GM21786 (cell line): ENCODE data around the gene MCEE.
"Not testable (repeated sequence)": the region's sequence is repeated elsewhere in the genome, so short reads cannot be mapped to it uniquely, and the experiment has no call there.

Experiments used
- ATAC-seq: cut with Tn5 transposase; IDR thresholded peaks from one replicate; pipeline ENCODE4 v1.9.1; 2021; ENCODE audit not compliant: unreplicated experiment

MCEE gene

DNA sequence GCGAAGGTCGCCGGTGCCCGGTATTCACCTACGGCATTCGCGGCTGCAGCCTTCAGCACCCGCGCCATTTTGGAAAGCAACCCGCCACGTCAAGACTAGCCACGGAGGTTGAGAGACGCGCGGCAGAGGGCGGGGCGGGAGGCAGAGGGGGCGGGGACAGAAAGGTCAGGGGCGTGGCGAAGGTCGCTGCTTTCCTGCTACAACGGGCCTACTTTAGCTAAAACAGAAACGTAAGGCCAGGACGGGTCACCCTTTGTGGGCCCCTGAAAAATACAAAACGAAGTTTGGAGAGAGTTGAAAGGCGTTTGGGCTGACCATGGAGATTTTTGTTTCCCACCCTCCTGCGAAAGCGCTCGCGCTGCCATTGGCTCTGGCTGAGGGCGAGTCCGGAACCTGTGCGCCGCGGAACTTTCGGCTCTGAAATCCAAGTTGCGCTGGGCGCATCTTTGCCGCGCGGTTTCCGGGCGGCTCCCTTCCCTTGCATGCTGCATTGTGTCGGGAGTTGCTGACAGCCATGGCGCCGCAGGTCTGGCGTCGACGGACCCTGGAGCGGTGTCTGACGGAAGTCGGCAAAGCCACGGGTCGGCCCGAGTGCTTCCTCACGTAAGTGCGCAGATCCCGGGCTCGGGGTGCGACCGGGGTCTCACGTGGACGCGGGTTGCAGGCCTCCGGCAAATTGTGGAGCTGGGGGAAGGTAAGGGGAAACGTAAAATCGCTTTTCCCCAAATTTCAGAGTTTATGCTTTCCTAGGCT is at the start of gene MCEE, which contains the start of gene MPHOSPH10:
MCEE (minus strand) TSS at position 78 of the 753 bp plus-strand sequence; CDS start at position 68, 10 bp downstream.
MPHOSPH10 (plus strand) TSS at position 483 of the 753 bp plus-strand sequence; CDS start at position 515, 32 bp downstream.
- peak; percentile 86 for ATAC-seq

- not testable (repeated sequence) for ATAC-seq
Measured at GRCh38 chr2:71178836-71179235, 48.8 kb upstream of the MCEE start.

DNA sequence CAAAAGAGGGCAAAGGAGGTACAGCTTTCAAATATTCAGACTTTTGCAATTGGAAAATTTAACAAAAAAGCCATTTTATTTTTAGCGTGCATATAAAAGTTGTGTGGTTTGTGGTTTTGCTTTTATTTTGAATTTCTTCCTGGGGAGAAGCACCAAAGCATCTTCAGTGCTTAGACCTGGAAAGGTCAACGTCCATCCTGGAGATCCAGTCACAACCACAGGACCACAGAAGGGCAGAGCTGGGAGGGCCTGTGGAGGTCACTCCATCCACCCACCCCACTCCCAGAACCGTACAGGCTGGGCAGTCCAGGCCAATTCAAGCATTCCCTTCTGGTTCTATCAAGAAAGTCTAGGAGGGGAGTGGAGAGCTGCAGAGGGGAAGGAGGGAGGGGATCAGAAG is 44.2 kb upstream of the MCEE start:
- no peak for ATAC-seq

GRCh38 chr2:71173096-71173495 is 43.1 kb upstream of the MCEE start:
- ATAC-seq: no peak

- no peak for ATAC-seq
Measured at GRCh38 chr2:71166812-71167211, 36.8 kb upstream of the MCEE start.

- no peak for ATAC-seq
Measured at GRCh38 chr2:71157124-71157793, 27.2 kb upstream of the MCEE start.

DNA sequence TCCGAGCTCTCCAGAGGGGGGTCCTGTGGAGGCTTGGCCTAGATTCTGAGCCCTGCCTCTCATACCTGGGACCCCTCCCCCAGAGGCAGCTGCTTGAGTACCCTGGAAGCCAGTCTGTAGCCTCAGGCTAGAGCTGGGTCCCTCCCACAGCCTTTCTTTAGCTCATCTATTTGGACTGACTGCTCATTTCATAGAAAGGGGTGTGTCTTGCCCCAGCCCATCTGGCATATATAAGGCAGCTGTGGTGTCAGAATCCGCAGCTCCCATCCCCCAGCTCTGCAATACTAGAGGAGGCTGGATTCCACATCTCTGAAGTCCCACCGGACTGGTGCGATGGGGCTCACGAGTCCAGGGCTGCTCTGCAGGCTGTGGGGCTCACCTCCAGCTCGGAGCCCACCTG is 26.5 kb upstream of the MCEE start:
- no peak for ATAC-seq

DNA sequence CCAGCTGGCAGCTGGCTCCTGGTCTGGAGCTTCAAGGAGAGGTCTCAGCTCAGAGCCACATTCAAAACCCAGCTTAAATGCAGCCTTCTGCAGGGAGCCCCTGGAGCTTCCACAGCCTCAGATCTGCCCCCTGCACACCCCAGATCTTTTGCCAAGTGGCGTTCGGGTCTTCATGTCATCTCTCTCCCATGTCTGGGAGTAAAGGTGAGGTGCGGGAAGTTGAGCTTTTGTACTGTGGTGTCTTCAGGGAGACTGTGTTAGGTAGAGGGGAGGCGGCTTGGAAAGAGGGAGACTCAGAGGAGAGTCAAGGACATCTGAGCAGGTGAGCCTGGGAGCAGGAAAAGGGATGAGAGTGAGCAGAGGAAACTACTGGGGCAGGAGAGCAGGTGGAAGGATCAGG is 25.8 kb upstream of the MCEE start:
- no peak for ATAC-seq

- ATAC-seq: no peak
Measured at GRCh38 chr2:71154798-71155197, 24.8 kb upstream of the MCEE start.

GRCh38 chr2:71154279-71154678 is 24.2 kb upstream of the MCEE start:
- ATAC-seq: no peak

- no peak for ATAC-seq
Measured at GRCh38 chr2:71153585-71154224, 23.7 kb upstream of the MCEE start.

DNA sequence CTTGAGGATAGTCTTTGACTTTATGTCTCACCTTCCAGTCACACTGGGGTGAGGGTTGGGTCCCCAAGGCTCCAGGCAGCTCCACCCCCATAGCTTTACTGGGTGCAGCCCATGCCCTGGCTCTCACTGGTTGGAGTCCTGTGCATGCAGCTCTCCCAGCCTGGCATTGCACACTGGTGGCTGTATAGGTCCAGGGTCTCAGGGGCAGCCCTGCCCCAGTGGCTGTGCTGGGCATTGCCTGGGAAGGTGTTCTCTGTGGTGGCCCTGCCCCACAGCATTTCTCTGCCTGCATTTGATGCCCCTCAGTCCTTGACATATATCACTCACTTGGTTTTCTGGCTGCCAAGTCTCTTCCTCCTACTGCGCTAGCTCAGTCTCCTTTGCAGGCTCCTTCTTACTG is 21.6 kb upstream of the MCEE start:
- ATAC-seq: no peak

GRCh38 chr2:71150082-71150816 is 20.2 kb upstream of the MCEE start:
- no peak for ATAC-seq

DNA sequence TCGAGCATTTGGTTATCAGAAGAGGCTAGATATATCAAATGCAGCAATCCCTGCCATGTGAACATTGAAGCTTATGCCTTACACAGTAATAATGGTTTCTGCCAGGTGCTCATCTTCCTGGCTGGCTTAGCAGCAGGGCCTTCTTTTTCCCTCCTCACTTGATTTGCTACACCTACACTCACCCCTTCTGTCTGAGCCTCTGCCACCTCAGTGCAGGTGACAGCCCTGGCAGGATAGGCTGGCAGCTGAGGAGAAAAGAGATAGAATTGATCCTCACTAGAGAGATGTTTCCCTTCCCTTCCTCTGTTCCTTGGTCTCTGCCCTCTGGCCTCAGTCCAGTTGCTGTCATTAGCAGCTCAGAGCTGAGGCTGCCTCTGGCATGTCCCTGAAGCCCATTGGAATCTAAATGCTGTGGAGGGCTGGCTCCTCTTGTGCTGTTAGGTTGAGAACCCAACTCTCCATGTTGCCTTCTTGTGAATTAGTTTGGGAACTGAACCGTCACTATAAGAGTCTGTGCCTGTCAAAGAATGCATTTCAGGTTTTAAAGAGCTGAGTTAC is 18.6 kb upstream of the MCEE start:
- ATAC-seq: no peak

GRCh38 chr2:71143782-71144181 is 13.8 kb upstream of the MCEE start:
- ATAC-seq: no peak

GRCh38 chr2:71136174-71136573 is 6.1 kb upstream of the MCEE start:
- ATAC-seq: no peak

- ATAC-seq: no peak
Measured at GRCh38 chr2:71133603-71134002, 3.6 kb upstream of the MCEE start.

DNA sequence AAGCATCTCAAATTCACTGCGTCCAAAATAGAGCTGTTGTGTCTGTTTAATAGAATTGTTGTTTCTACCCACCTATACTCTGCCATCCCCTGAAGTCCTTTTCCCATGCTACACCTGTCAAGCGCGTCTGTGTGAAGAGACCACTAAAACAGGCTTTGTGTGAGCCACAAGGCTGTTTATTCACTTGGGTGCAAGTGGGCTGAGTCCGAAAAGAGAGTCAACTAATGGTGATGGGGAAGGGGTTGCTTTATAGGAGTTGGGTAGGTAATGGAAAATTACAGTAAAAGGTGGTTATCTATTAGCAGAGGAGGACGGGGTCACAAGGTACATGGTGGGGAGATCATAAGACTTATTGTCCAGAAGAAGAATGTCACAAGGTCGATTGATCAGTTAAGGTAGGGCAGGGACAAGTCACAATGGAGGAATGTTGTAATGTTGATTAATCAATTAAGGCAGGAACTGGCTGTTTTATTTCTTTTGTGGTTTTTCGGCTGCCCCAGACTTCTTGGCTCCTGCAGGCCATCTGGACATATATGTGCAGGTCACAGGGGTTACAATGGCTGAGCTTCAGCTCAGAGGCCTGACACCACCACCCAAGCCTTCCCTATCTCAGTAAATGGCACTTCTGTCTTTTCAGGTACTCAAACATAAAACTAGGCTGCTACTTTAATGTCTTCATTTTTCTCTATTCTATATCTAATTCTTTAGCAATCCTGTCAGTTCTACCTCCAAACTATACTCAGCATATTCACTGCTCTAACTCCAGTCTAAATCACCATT is 1.5 kb upstream of the MCEE start:
- not testable (repeated sequence) for ATAC-seq

GRCh38 chr2:71130905-71131244 is 846 bp upstream of the MCEE start:
- ATAC-seq: no peak

DNA sequence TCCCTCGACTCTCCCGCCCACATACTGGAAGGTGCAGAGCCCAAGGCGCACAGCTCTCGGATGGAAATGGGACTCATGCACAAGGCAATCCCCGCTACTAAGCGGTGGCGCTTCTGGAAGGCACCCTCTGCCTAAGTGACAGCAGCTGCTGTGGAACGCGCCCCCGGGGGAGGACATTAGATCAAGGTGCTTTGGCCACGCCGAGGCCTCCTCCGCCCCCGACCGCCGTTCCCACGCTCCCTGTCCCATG is 202 bp downstream of the MCEE start:
- peak; percentile 41 for ATAC-seq
